Endothelial cell of umbilical vein (primary cell): Measurements from ENCODE around the gene OR51V1. TPM values are rescaled to one million over a fixed set of nuclear protein-coding genes. Genes with fewer than 3 reads are reported as not detected.

Experiments used
- BruUV-seq: library from RNA; stranded (reverse); fragments of 400-500 nt; replicated peaks from 2 replicates; lab custom pipeline; 2021; lab: Mats Ljungman, UMichigan
- CTCF ChIA-PET: fragments of 300-600, 350-600 bp; sonication (Branson Sonifier 250); formaldehyde crosslinking; loops from one replicate; lab custom pipeline; 2021; ENCODE audit warnings: antibody characterized with exemption, inconsistent platforms; lab: Charles Lee
- POLR2A ChIA-PET: fragments of 300-600, 350-600 bp; sonication (Branson Sonifier 250); formaldehyde crosslinking; loops from one replicate; lab custom pipeline; 2021; ENCODE audit warnings: antibody characterized with exemption, inconsistent platforms; lab: Charles Lee
- DNase-seq: peaks from one replicate; pipeline ENCODE4 v3.0.0-alpha.2; 2011; ENCODE audit warnings: low read depth, low spot score
- FAIRE-seq: peaks from 2 replicates; lab custom pipeline; 2011; peaks lifted over from hg19 to GRCh38; lab: Jason Lieb, UNC
- H2AFZ ChIP-seq: 2 replicates; pipeline ENCODE4 v1.6.0; 2012; ENCODE audit warnings: low read depth, low read length, control low read depth, inconsistent platforms
- H3K27ac ChIP-seq: 2 replicates; pipeline ENCODE4 v1.5.1; 2011; ENCODE audit warnings: low read depth, mild to moderate bottlenecking, control low read depth, low read length, moderate library complexity; ENCODE audit not compliant: insufficient read depth
- H3K27me3 ChIP-seq, 2 experiments: 2 replicates each; pipeline versions ENCODE4 v1.6.0 to v1.6.1; 2011; ENCODE audit warnings: low read length in 2 of 2, mixed read lengths in 1 of 2; ENCODE audit not compliant: control insufficient read depth in 2 of 2, insufficient read depth in 2 of 2
- H3K36me3 ChIP-seq, 2 experiments: 2 replicates in 1 of 2; 3 replicates in 1 of 2; pipeline ENCODE4 v1.5.1; 2011; ENCODE audit warnings: low read length in 2 of 2, mild to moderate bottlenecking in 1 of 2, moderate library complexity in 1 of 2; ENCODE audit not compliant: control insufficient read depth in 2 of 2, insufficient read depth in 2 of 2; ENCODE audit errors: extremely low read depth in 1 of 2
- H3K4me1 ChIP-seq: 3 replicates; pipeline ENCODE4 v1.5.1; 2011; ENCODE audit warnings: mild to moderate bottlenecking, low read length; ENCODE audit not compliant: control insufficient read depth, insufficient read depth; ENCODE audit errors: extremely low read depth
- H3K4me2 ChIP-seq: 2 replicates; pipeline ENCODE4 v1.6.1; 2011; ENCODE audit warnings: low read length, control low read depth, mixed read lengths; ENCODE audit not compliant: insufficient read depth
- H3K4me3 ChIP-seq, 3 experiments: fragments of 200-600 bp in 1 of 3; sonication (generic), shearing (Covaris generic) in 1 of 3; replicated peaks in 1 of 3; 2 replicates each; pipeline ENCODE4 v1.5.1; 2011 to 2016; ENCODE audit warnings: control low read depth in 3 of 3, low read length in 3 of 3, mild to moderate bottlenecking in 2 of 3, inconsistent platforms in 1 of 3, low read depth in 1 of 3, moderate library complexity in 1 of 3; ENCODE audit not compliant: insufficient read depth in 1 of 3
- H3K79me2 ChIP-seq: 2 replicates; pipeline ENCODE4 v1.6.0; 2012; ENCODE audit warnings: low read length, inconsistent platforms; ENCODE audit not compliant: control insufficient read depth, insufficient read depth
- H3K9ac ChIP-seq: replicated peaks from 2 replicates; pipeline ENCODE3; 2011; ENCODE audit warnings: low read length, control low read depth; ENCODE audit not compliant: insufficient read depth; ENCODE audit errors: extremely low read depth
- H3K9me1 ChIP-seq: replicated peaks from 3 replicates; pipeline ENCODE4 v1.6.0; 2011; ENCODE audit warnings: mild to moderate bottlenecking, low read length; ENCODE audit not compliant: control insufficient read depth, insufficient read depth; ENCODE audit errors: extremely low read depth
- H3K9me3 ChIP-seq: replicated peaks from 2 replicates; pipeline ENCODE4 v1.5.1; 2012; ENCODE audit warnings: low read length, inconsistent platforms; ENCODE audit not compliant: control insufficient read depth, insufficient read depth
- H4K20me1 ChIP-seq: replicated peaks from 2 replicates; pipeline ENCODE3; 2011; ENCODE audit warnings: mild to moderate bottlenecking, low read length; ENCODE audit not compliant: control insufficient read depth, insufficient read depth; ENCODE audit errors: extremely low read depth
- CTCF ChIP-seq, 2 donors: IDR thresholded peaks; 1 replicate in 1 of 2; 2 replicates in 1 of 2; pipeline ENCODE4 v1.5.1; 2011; ENCODE audit warnings: low read length in 2 of 2, mild to moderate bottlenecking in 2 of 2, moderate library complexity in 2 of 2, control low read depth in 1 of 2, inconsistent platforms in 1 of 2, low read depth in 1 of 2; ENCODE audit not compliant: insufficient read depth in 1 of 2; ENCODE audit errors: extremely low read depth in 1 of 2
- EZH2 ChIP-seq: IDR thresholded peaks from 2 replicates; pipeline ENCODE4 v1.6.1; 2012; ENCODE audit warnings: borderline replicate concordance, low read depth, mild to moderate bottlenecking, moderate library complexity, low read length, inconsistent platforms; ENCODE audit not compliant: severe bottlenecking
- FOS ChIP-seq: IDR thresholded peaks from 2 replicates; pipeline ENCODE4 v1.6.1; 2011; ENCODE audit warnings: mild to moderate bottlenecking, low read length, moderate library complexity, borderline replicate concordance; ENCODE audit not compliant: insufficient read depth
- GATA2 ChIP-seq: IDR thresholded peaks from 2 replicates; pipeline ENCODE4 v1.7.0; 2011; ENCODE audit warnings: low read depth, mild to moderate bottlenecking, moderate library complexity, mixed read lengths, low read length; ENCODE audit not compliant: insufficient read length, insufficient read depth
- MAX ChIP-seq: IDR thresholded peaks from 2 replicates; pipeline ENCODE4 v1.6.1; 2011; ENCODE audit not compliant: insufficient read depth, insufficient read length
- MYC ChIP-seq: IDR thresholded peaks from one replicate; pipeline ENCODE4 v1.6.1; 2011; ENCODE audit warnings: mild to moderate bottlenecking, low read depth, low read length
- POLR2A ChIP-seq: IDR thresholded peaks from 2 replicates; pipeline ENCODE4 v1.6.1; 2012; ENCODE audit warnings: low read depth, mild to moderate bottlenecking, control low read depth, low read length
- POLR2AphosphoS5 ChIP-seq: IDR thresholded peaks from 2 replicates; pipeline ENCODE4 v1.6.1; 2012; ENCODE audit warnings: low read depth, mild to moderate bottlenecking, control low read depth, low read length, moderate library complexity; ENCODE audit not compliant: insufficient read depth
- dilution Hi-C: fragments of 300-500 bp; cut with MboI; formaldehyde crosslinking; loops from one replicate; pipeline ENCODE4 v1.15.0; 2019; ENCODE audit warnings: low sequenced_read_pairs; ENCODE audit not compliant: extremely low pct_ligation_motif_present
- intact Hi-C: fragments of 100-400 bp; cut with micrococcal nuclease; formaldehyde crosslinking; loops from one replicate; pipeline ENCODE4 v1.10.0; 2022
- polyA plus RNA-seq, 4 experiments: library from polyadenylated mRNA; depleted of rRNA in 3 of 4; stranded (reverse) in 3 of 4; unstranded in 1 of 4; fragments of >200 nt; gene quantifications; 2 replicates each; pipeline versions ENCODE4 v1.2.1 to v1.2.3, GENCODE V29; 2011 to 2012; ENCODE audit warnings: missing spikeins in 1 of 4
- total RNA-seq: library from RNA; stranded (reverse); gene quantifications from 2 replicates; pipeline ENCODE4 v1.2.3, GENCODE V29; 2021

Gene OR51V1
- total and polyA plus RNA-seq, 2 donors (not counting 3 experiments of a cell fraction or from before 2014, with no cell fraction given), result not detected

- H3K27ac ChIP-seq, result no peak overlapping the region
- H3K9me3 ChIP-seq, result no peaks in the 10 kb centered on the region
- DNase-seq (no peak), FAIRE-seq (no peak)
- no peak overlapping the region for H3K4me2 ChIP-seq
- intact Hi-C loops (no loop called here), dilution Hi-C loops (no loop called here)
- no peaks in the 10 kb centered on the region for H3K36me3 ChIP-seq
- ChIA-PET POLR2A (no interaction called here), CTCF (interaction anchor here (1.4 kb wide), 1 partner anchor 72 kb away, joined by 4 read pairs; no protein-coding TSS in a partner anchor)
- peaks cover 0 to 2% of the 10 kb centered on the region in 2 experiments for H3K27me3 ChIP-seq
- no peaks in the 10 kb centered on the region for H4K20me1 ChIP-seq
- no peaks in the 10 kb centered on the region for H3K79me2 ChIP-seq
- H3K9me1 ChIP-seq, result no peaks in the 10 kb centered on the region
- no peak overlapping the region for H3K9ac ChIP-seq
- H2AFZ ChIP-seq, result no peak overlapping the region
- no TSS peak for BruUV-seq
- TF ChIP-seq FOS (no peak), CTCF (IDR thresholded peaks at IDR 0.05; ENCODE audit: extremely low read depth in 1 of 2, insufficient read depth in 1 of 2, low read depth in 1 of 2, low read length in 2 of 2) (no peak), POLR2AphosphoS5 (no peak), POLR2A (no peak), MAX (no peak), MYC (no peak), GATA2 (no peak), EZH2 (no peak)
- H3K4me3 ChIP-seq, result no peak overlapping the region
- no peaks in the 10 kb centered on the region for H3K4me1 ChIP-seq
Measured at GRCh38 chr11:5196731-5197130, 3.8 kb downstream of the OR51V1 start.
